Measurements from ENCODE around the gene DCDC2B.
"Not testable (repeated sequence)": the region's sequence is repeated elsewhere in the genome, so short reads cannot be mapped to it uniquely, and the experiment has no call there.

The DCDC2B gene

GRCh38 chr1:32257227-32257508 lies 48.3 kb downstream of the DCDC2B start:
- H3K27ac ChIP-seq (replicated peaks): no peak overlapping the region
- no peak for DNase-seq (ENCODE audit: low read depth in 1 of 2, low spot score in 1 of 2)
- TF ChIP-seq CTCF (IDR thresholded peaks at IDR 0.05; ENCODE audit: insufficient read depth, low read length) (no peak), GABPA (IDR thresholded peaks at IDR 0.05; ENCODE audit: low read depth) (no peak), SPI1 (IDR thresholded peaks at IDR 0.05; ENCODE audit: borderline replicate concordance, low read depth) (no peak), REST (IDR thresholded peaks at IDR 0.05; ENCODE audit: insufficient replicate concordance, low read depth) (no peak), POLR2AphosphoS5 (IDR thresholded peaks at IDR 0.05; ENCODE audit: low read depth) (no peak)
- no peak overlapping the region for H3K4me3 ChIP-seq (replicated peaks; ENCODE audit: insufficient read depth, low read length)
- no peaks in the 10 kb centered on the region for H3K27me3 ChIP-seq (ENCODE audit: insufficient read depth, poor library complexity, severe bottlenecking)

- H3K4me3 ChIP-seq (replicated peaks; ENCODE audit: insufficient read depth, low read length); DNase-seq (ENCODE audit: low read depth in 1 of 2, low spot score in 1 of 2); H3K27me3 ChIP-seq (ENCODE audit: insufficient read depth, poor library complexity, severe bottlenecking); H3K27ac ChIP-seq (replicated peaks): not testable (repeated sequence)
Measured at GRCh38 chr1:32263236-32263593, 54.3 kb downstream of the DCDC2B start.

GRCh38 chr1:32263744-32264143 lies 54.9 kb downstream of the DCDC2B start:
- Histone ChIP-seq H3K27me3 (ENCODE audit: insufficient read depth, poor library complexity, severe bottlenecking) (no peaks in the 10 kb centered on the region), H3K4me3 (replicated peaks; ENCODE audit: insufficient read depth, low read length) (no peak overlapping the region), H3K27ac (replicated peaks) (no peak overlapping the region)
- no peak for TF ChIP-seq POLR2AphosphoS5 (IDR thresholded peaks at IDR 0.05; ENCODE audit: low read depth)
- TF ChIP-seq CTCF (IDR thresholded peaks at IDR 0.05; ENCODE audit: insufficient read depth, low read length): no peak
- TF ChIP-seq GABPA (IDR thresholded peaks at IDR 0.05; ENCODE audit: low read depth): no peak
- TF ChIP-seq REST (IDR thresholded peaks at IDR 0.05; ENCODE audit: insufficient replicate concordance, low read depth): no peak
- no peak for DNase-seq (ENCODE audit: low read depth in 1 of 2, low spot score in 1 of 2)

Data from HL-60 (cell line).